ENCODE data around the gene MYRIP. TPM values are rescaled to one million over a fixed set of nuclear protein-coding genes. Genes with fewer than 3 reads are reported as not detected.

MYRIP gene
- polyA plus RNA-seq, 1 experiment = not detected

- H3K9me3 ChIP-seq (ENCODE audit: control insufficient read depth, insufficient read depth, low read length) = no peaks in the 10 kb centered on the region; the same call in 1 of the 2 replicates
- ChIA-PET POLR2A (no interaction called here), CTCF (no interaction called here)
- H3K27me3 ChIP-seq (ENCODE audit: control insufficient read depth, insufficient read depth, low read length) = no peaks in the 10 kb centered on the region
- DNase-seq (ENCODE audit: low read depth, low spot score) = no peak
- H3K4me3 ChIP-seq (ENCODE audit: low read depth, low read length) = no peak overlapping the region
- TF ChIP-seq CTCF (IDR thresholded peaks at IDR 0.05; ENCODE audit: low read depth, low read length) = no peak
- no peak overlapping the region for H3K27ac ChIP-seq (ENCODE audit: low read depth, low read length)
Observed at GRCh38 chr3:39870706-39871105, 61.3 kb downstream of the MYRIP start.

- Histone ChIP-seq H3K27ac (ENCODE audit: low read depth, low read length) (no peak overlapping the region), H3K4me3 (ENCODE audit: low read depth, low read length) (no peak overlapping the region), H3K9me3 (ENCODE audit: control insufficient read depth, insufficient read depth, low read length) (peaks cover 7% of the 10 kb centered on the region), H3K27me3 (ENCODE audit: control insufficient read depth, insufficient read depth, low read length) (no peaks in the 10 kb centered on the region)
- CTCF ChIA-PET = no interaction called here
- no peak for TF ChIP-seq CTCF (IDR thresholded peaks at IDR 0.05; ENCODE audit: low read depth, low read length)
- POLR2A ChIA-PET = no interaction called here
- no peak for DNase-seq (ENCODE audit: low read depth, low spot score)
Observed at GRCh38 chr3:39879581-39879980, 70.2 kb downstream of the MYRIP start.

- DNase-seq (ENCODE audit: low read depth, low spot score) = no peak
- POLR2A ChIA-PET = no interaction called here
- no peak overlapping the region for H3K27ac ChIP-seq (ENCODE audit: low read depth, low read length)
- H3K27me3 ChIP-seq (ENCODE audit: control insufficient read depth, insufficient read depth, low read length) = no peaks in the 10 kb centered on the region
- CTCF ChIA-PET = no interaction called here
- no peak overlapping the region for H3K4me3 ChIP-seq (ENCODE audit: low read depth, low read length)
- H3K9me3 ChIP-seq (ENCODE audit: control insufficient read depth, insufficient read depth, low read length) = peaks cover 7% of the 10 kb centered on the region
- no peak for TF ChIP-seq CTCF (IDR thresholded peaks at IDR 0.05; ENCODE audit: low read depth, low read length)
Observed at GRCh38 chr3:39882111-39882510, 72.7 kb downstream of the MYRIP start.

GRCh38 chr3:39892068-39892467, 82.7 kb downstream of the MYRIP start:
- no peak for DNase-seq (ENCODE audit: low read depth, low spot score)
- POLR2A ChIA-PET = no interaction called here
- no peak overlapping the region for H3K27ac ChIP-seq (ENCODE audit: low read depth, low read length)
- CTCF ChIA-PET = no interaction called here
- no peak for TF ChIP-seq CTCF (IDR thresholded peaks at IDR 0.05; ENCODE audit: low read depth, low read length)
- H3K4me3 ChIP-seq (ENCODE audit: low read depth, low read length) = no peak overlapping the region
- H3K27me3 ChIP-seq (ENCODE audit: control insufficient read depth, insufficient read depth, low read length) = no peaks in the 10 kb centered on the region
- peaks cover 5% of the 10 kb centered on the region; the same call in 1 of the 2 replicates for H3K9me3 ChIP-seq (ENCODE audit: control insufficient read depth, insufficient read depth, low read length)

GRCh38 chr3:39896184-39896583, 86.8 kb downstream of the MYRIP start:
- POLR2A ChIA-PET = no interaction called here
- H3K27me3 ChIP-seq (ENCODE audit: control insufficient read depth, insufficient read depth, low read length) = no peaks in the 10 kb centered on the region
- TF ChIP-seq CTCF (IDR thresholded peaks at IDR 0.05; ENCODE audit: low read depth, low read length) = no peak
- CTCF ChIA-PET = no interaction called here
- no peak for DNase-seq (ENCODE audit: low read depth, low spot score)
- peaks cover 5% of the 10 kb centered on the region; the same call in 1 of the 2 replicates for H3K9me3 ChIP-seq (ENCODE audit: control insufficient read depth, insufficient read depth, low read length)
- H3K27ac ChIP-seq (ENCODE audit: low read depth, low read length) = no peak overlapping the region
- no peak overlapping the region for H3K4me3 ChIP-seq (ENCODE audit: low read depth, low read length)
